ENCODE results near the gene DOC2A. TPM values are rescaled to one million over a fixed set of nuclear protein-coding genes. Genes with fewer than 3 reads are reported as not detected.

The DOC2A gene
- total RNA-seq, 2 experiments from 2014 or later, result 0.34 TPM; not detected in 1

DNA sequence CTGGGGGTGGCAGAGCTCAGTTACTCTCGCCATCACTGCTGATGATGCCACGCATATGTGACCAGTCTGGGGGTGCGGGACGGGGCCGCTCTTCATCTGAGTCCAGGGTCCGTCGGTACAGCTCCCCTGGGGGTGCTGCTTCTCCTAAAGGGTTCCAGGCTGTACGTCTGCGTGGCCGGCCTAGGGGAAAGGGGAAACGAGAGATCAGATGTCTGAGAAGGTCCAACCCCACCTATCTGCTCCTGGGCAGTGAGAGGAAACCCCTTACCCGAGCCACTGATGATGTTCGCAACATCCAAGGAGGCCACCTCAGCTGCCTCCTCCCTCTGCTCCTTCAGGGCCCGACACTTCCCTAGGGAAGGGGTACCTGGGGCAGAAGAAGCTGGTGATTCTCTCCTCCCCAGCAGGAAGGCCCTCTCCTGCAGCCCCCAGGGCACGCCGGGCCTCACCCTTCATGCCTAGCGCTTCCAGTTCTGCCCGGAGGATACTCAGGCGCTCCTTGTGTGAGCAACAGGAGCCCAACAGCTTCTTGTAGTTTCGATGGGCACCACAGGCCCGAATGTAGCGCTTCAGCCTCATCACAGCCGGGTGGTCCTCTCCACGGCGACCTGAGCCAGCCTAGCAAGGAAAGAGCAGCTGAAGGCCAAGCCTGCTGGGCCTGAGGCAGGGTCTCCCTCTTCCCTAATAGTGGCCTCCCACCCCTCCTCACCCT is 17.5 kb downstream of the DOC2A start:
- ChIA-PET CTCF (interaction anchor here (1.5 kb wide), 1 partner anchor 39 kb away, joined by 3 read pairs; no protein-coding TSS in a partner anchor), POLR2A (interaction anchor here (1.1 to 5.0 kb wide), 4 partner anchors 11 to 67 kb away, joined by 3 to 48 read pairs (median 10); partner anchors contain the start of genes KCTD13 and TAOK2)

DNA sequence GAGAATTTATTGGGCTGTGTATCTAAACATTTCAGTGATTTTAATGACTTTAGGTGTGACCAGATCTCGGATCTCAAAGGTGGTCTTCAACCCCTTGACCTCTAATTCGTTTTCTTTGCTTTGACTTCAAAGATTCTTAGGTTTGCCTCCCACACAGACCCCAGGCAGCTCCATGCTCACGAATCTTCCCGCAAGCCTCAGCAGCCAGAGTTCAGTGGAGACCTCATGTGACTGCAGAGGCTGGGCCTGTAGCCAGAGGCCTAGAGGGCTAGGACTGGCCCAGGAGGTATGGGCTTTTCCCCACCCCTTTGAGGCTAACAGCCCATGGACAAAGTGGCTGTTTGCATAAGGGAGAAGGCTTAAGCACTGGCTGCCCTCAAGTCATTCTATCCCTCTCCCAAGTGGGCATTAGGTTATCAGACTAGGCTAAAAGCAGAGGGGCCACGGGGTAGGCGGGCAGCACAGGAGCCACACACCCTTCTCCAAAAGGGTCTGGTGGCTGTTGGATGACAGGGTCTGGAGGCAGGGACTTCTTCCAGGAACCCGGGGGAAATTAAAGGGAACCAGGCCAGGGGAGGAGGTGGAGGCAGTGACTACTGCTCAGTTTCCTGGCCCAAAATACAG is 18.4 kb downstream of the DOC2A start:
- Mint-ChIP-seq H3K27me3 (ENCODE audit: low read depth) (no peaks in the 10 kb centered on the region), H3K36me3 (ENCODE audit: low read depth) (peaks cover 51% of the 10 kb centered on the region), H3K27ac (peak overlapping the region; percentile 46), H3K4me3 (no peak overlapping the region), H3K4me1 (ENCODE audit: low read depth) (peaks cover 20% of the 10 kb centered on the region), H3K9me3 (ENCODE audit: insufficient read depth) (no peaks in the 10 kb centered on the region)
- DNase-seq, result no peak
- no peak for ATAC-seq
- ChIA-PET CTCF (no interaction called here), POLR2A (interaction anchor here (1.1 to 5.0 kb wide), 3 partner anchors 10 to 66 kb away, joined by 5 to 48 read pairs (median 14); partner anchors contain the start of genes KCTD13 and TAOK2)

More for the DNA sequence above, 17.5 kb downstream of the DOC2A start:
- ATAC-seq (no peak), DNase-seq (no peak)
- H3K9me3 Mint-ChIP-seq (ENCODE audit: insufficient read depth), result no peaks in the 10 kb centered on the region
- H3K36me3 Mint-ChIP-seq (ENCODE audit: low read depth), result peaks cover 54% of the 10 kb centered on the region
- H3K27me3 Mint-ChIP-seq (ENCODE audit: low read depth), result no peaks in the 10 kb centered on the region
- H3K4me1 Mint-ChIP-seq (ENCODE audit: low read depth), result peaks cover 25% of the 10 kb centered on the region
- peak overlapping the region; percentile 99 for H3K4me3 Mint-ChIP-seq
- no peak overlapping the region for H3K27ac Mint-ChIP-seq

GRCh38 chr16:29991571-29991904 is 19.3 kb downstream of the DOC2A start:
- peaks cover 50% of the 10 kb centered on the region for H3K36me3 Mint-ChIP-seq (ENCODE audit: low read depth)
- H3K27me3 Mint-ChIP-seq (ENCODE audit: low read depth), result no peaks in the 10 kb centered on the region
- H3K27ac Mint-ChIP-seq, result no peak overlapping the region
- ChIA-PET CTCF (no interaction called here), POLR2A (interaction anchor here (1.1 kb wide), 1 partner anchor 16 kb away, joined by 4 read pairs; no protein-coding TSS in a partner anchor)
- no peaks in the 10 kb centered on the region for H3K9me3 Mint-ChIP-seq (ENCODE audit: insufficient read depth)
- H3K4me3 Mint-ChIP-seq, result no peak overlapping the region
- H3K4me1 Mint-ChIP-seq (ENCODE audit: low read depth), result peaks cover 15% of the 10 kb centered on the region
- ATAC-seq (no peak), DNase-seq (no peak)

GRCh38 chr16:29990883-29991570 is 19.8 kb downstream of the DOC2A start:
- Mint-ChIP-seq H3K4me1 (ENCODE audit: low read depth) (peaks cover 15% of the 10 kb centered on the region), H3K27ac (no peak overlapping the region), H3K9me3 (ENCODE audit: insufficient read depth) (no peaks in the 10 kb centered on the region), H3K4me3 (no peak overlapping the region), H3K36me3 (ENCODE audit: low read depth) (peaks cover 48% of the 10 kb centered on the region), H3K27me3 (ENCODE audit: low read depth) (no peaks in the 10 kb centered on the region)
- DNase-seq (no peak), ATAC-seq (no peak)
- CTCF ChIA-PET, result no interaction called here
- POLR2A ChIA-PET, result interaction anchor here (1.1 kb wide), 2 partner anchors 16 to 29 kb away, joined by 3 to 4 read pairs; partner anchors contain the start of gene TMEM219

GRCh38 chr16:29990034-29990433 is 20.8 kb downstream of the DOC2A start:
- POLR2A ChIA-PET, result interaction anchor here (1.1 kb wide), 2 partner anchors 28 to 64 kb away, joined by 3 read pairs; partner anchors contain the start of genes KCTD13 and TMEM219
- H3K27me3 Mint-ChIP-seq (ENCODE audit: low read depth), result no peaks in the 10 kb centered on the region

GRCh38 chr16:29989111-29989858 is 21.5 kb downstream of the DOC2A start:
- Mint-ChIP-seq H3K9me3 (ENCODE audit: insufficient read depth) (no peaks in the 10 kb centered on the region), H3K4me1 (ENCODE audit: low read depth) (peaks cover 6% of the 10 kb centered on the region), H3K36me3 (ENCODE audit: low read depth) (peaks cover 54% of the 10 kb centered on the region), H3K4me3 (no peak overlapping the region), H3K27ac (peak overlapping the region; percentile 20), H3K27me3 (ENCODE audit: low read depth) (no peaks in the 10 kb centered on the region)
- ATAC-seq (no peak), DNase-seq (no peak)
- ChIA-PET POLR2A (interaction anchor here (1.1 kb wide), 2 partner anchors 28 to 63 kb away, joined by 3 read pairs; partner anchors contain the start of genes KCTD13 and TMEM219), CTCF (no interaction called here)

More at GRCh38 chr16:29990034-29990433, 20.8 kb downstream of the DOC2A start:
- Mint-ChIP-seq H3K9me3 (ENCODE audit: insufficient read depth) (no peaks in the 10 kb centered on the region), H3K4me3 (no peak overlapping the region), H3K27ac (no peak overlapping the region), H3K4me1 (ENCODE audit: low read depth) (peaks cover 13% of the 10 kb centered on the region), H3K36me3 (ENCODE audit: low read depth) (peaks cover 53% of the 10 kb centered on the region)
- CTCF ChIA-PET, result no interaction called here
- no peak for ATAC-seq
- DNase-seq, result no peak

GRCh38 chr16:29988346-29989075 is 22.3 kb downstream of the DOC2A start:
- DNase-seq, result no peak
- ChIA-PET POLR2A (no interaction called here), CTCF (no interaction called here)
- Mint-ChIP-seq H3K4me3 (no peak overlapping the region), H3K36me3 (ENCODE audit: low read depth) (peaks cover 55% of the 10 kb centered on the region), H3K27ac (no peak overlapping the region), H3K27me3 (ENCODE audit: low read depth) (no peaks in the 10 kb centered on the region), H3K4me1 (ENCODE audit: low read depth) (no peaks in the 10 kb centered on the region), H3K9me3 (ENCODE audit: insufficient read depth) (no peaks in the 10 kb centered on the region)
- no peak for ATAC-seq

GRCh38 chr16:29987371-29988085 is 23.3 kb downstream of the DOC2A start:
- H3K27me3 Mint-ChIP-seq (ENCODE audit: low read depth), result no peaks in the 10 kb centered on the region

GRCh38 chr16:29986931-29987330 is 23.9 kb downstream of the DOC2A start:
- Mint-ChIP-seq H3K27ac (no peak overlapping the region), H3K27me3 (ENCODE audit: low read depth) (no peaks in the 10 kb centered on the region), H3K36me3 (ENCODE audit: low read depth) (peaks cover 59% of the 10 kb centered on the region), H3K9me3 (ENCODE audit: insufficient read depth) (no peaks in the 10 kb centered on the region), H3K4me1 (ENCODE audit: low read depth) (no peaks in the 10 kb centered on the region), H3K4me3 (no peak overlapping the region)
- DNase-seq (no peak), ATAC-seq (no peak)
- ChIA-PET POLR2A (interaction anchor here (0.6 kb wide), 1 partner anchor 211 kb away, joined by 3 read pairs; no protein-coding TSS in a partner anchor), CTCF (no interaction called here)

More at GRCh38 chr16:29987371-29988085, 23.3 kb downstream of the DOC2A start:
- ChIA-PET POLR2A (interaction anchor here (0.6 kb wide), 1 partner anchor 211 kb away, joined by 3 read pairs; no protein-coding TSS in a partner anchor), CTCF (no interaction called here)
- ATAC-seq (no peak), DNase-seq (no peak)
- Mint-ChIP-seq H3K9me3 (ENCODE audit: insufficient read depth) (no peaks in the 10 kb centered on the region), H3K27ac (no peak overlapping the region), H3K4me3 (no peak overlapping the region), H3K36me3 (ENCODE audit: low read depth) (peaks cover 57% of the 10 kb centered on the region), H3K4me1 (ENCODE audit: low read depth) (no peaks in the 10 kb centered on the region)

DNA sequence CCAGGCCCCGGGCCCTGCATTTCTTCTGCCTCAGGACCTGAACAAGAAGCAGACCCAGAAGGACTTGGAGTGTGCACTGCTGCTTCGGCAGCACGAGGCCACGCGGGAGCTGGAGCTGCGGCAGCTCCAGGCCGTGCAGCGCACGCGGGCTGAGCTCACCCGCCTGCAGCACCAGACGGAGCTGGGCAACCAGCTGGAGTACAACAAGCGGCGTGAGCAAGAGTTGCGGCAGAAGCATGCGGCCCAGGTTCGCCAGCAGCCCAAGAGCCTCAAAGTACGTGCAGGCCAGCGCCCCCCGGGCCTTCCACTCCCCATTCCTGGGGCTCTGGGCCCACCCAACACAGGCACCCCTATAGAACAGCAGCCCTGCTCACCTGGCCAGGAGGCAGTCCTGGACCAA is 24.6 kb downstream of the DOC2A start:
- Mint-ChIP-seq H3K36me3 (ENCODE audit: low read depth) (peaks cover 62% of the 10 kb centered on the region), H3K9me3 (ENCODE audit: insufficient read depth) (no peaks in the 10 kb centered on the region), H3K27ac (no peak overlapping the region), H3K27me3 (ENCODE audit: low read depth) (no peaks in the 10 kb centered on the region), H3K4me1 (ENCODE audit: low read depth) (no peaks in the 10 kb centered on the region), H3K4me3 (no peak overlapping the region)
- ChIA-PET CTCF (no interaction called here), POLR2A (interaction anchor here (1.1 to 1.3 kb wide), 2 partner anchors 8 to 12 kb away, joined by 8 to 10 read pairs; no protein-coding TSS in a partner anchor)
- DNase-seq (no peak), ATAC-seq (no peak)
